ENCODE measurements around the gene UBALD2. TPM values are rescaled to one million over a fixed set of nuclear protein-coding genes. Genes with fewer than 3 reads are reported as not detected.

Gene UBALD2
- polyA plus RNA-seq, 1 of the 3 experiments (the other 2 are of a cell fraction), result 27.0 TPM

DNA sequence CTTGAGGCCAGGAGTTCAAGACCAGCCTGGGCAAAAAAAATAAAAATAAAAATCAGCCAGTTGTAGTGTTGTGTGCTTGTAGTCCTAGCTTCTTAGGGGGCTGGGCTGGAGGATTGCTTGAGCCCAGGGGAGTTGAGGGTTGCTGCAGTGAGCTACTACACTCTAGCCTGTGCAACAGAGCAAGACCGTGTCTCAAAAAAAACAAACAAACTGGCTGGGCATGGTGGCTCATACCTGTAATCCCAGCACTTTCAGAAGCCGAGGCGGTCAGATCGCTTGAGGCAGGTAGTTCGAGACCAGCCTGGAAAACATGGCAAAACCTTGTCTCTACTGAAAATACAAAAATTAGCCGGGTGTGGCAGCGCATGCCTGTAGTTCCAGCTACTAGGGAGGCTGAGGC lies 4.9 kb upstream of the UBALD2 start:
- Histone ChIP-seq H3K9me3 (no peaks in the 10 kb centered on the region), H3K9ac (no peak overlapping the region), H3K79me2 (ENCODE audit: insufficient read depth) (no peaks in the 10 kb centered on the region), H4K20me1 (ENCODE audit: insufficient read depth) (no peaks in the 10 kb centered on the region), H3K27me3 (ENCODE audit: insufficient read depth) (no peaks in the 10 kb centered on the region), H3K27ac (ENCODE audit: low read depth in 2 of 2, low read length in 1 of 2) (no peak overlapping the region), H3K9me2 (no peaks in the 10 kb centered on the region), H2AFZ (ENCODE audit: low read depth) (no peak overlapping the region), H3K4me1 (ENCODE audit: control insufficient read depth in 1 of 2, insufficient read depth in 2 of 2, low read depth in 1 of 2, low read length in 1 of 2) (peaks cover 0 to 3% of the 10 kb centered on the region in 2 experiments; a peak in 3 of 4 replicates), H3K4me3 (ENCODE audit: low read depth in 2 of 2, low read length in 1 of 2) (no peak overlapping the region), H3F3A (replicated peaks; ENCODE audit: insufficient read depth) (peaks cover 18% of the 10 kb centered on the region), H3K4me2 (no peak overlapping the region), H3K36me3 (replicated peaks in 1 of 2; ENCODE audit: control insufficient read depth in 1 of 2, insufficient read depth in 2 of 2, low read length in 1 of 2) (no peaks in the 10 kb centered on the region)
- TF ChIP-seq, protein P1, sequence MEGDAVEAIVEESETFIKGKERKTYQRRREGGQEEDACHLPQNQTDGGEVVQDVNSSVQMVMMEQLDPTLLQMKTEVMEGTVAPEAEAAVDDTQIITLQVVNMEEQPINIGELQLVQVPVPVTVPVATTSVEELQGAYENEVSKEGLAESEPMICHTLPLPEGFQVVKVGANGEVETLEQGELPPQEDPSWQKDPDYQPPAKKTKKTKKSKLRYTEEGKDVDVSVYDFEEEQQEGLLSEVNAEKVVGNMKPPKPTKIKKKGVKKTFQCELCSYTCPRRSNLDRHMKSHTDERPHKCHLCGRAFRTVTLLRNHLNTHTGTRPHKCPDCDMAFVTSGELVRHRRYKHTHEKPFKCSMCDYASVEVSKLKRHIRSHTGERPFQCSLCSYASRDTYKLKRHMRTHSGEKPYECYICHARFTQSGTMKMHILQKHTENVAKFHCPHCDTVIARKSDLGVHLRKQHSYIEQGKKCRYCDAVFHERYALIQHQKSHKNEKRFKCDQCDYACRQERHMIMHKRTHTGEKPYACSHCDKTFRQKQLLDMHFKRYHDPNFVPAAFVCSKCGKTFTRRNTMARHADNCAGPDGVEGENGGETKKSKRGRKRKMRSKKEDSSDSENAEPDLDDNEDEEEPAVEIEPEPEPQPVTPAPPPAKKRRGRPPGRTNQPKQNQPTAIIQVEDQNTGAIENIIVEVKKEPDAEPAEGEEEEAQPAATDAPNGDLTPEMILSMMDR (IDR thresholded peaks at IDR 0.05), result no peak
- TF ChIP-seq RXRA (IDR thresholded peaks at IDR 0.05; ENCODE audit: borderline replicate concordance, low read depth), result no peak
- no peak for TF ChIP-seq SIN3A (IDR thresholded peaks at IDR 0.05; ENCODE audit: borderline replicate concordance, low read depth, low read length)
- TF ChIP-seq, protein P2, sequence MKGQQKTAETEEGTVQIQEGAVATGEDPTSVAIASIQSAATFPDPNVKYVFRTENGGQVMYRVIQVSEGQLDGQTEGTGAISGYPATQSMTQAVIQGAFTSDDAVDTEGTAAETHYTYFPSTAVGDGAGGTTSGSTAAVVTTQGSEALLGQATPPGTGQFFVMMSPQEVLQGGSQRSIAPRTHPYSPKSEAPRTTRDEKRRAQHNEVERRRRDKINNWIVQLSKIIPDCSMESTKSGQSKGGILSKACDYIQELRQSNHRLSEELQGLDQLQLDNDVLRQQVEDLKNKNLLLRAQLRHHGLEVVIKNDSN (IDR thresholded peaks at IDR 0.05; ENCODE audit: borderline replicate concordance, low read depth), result no peak
- POLR2A ChIA-PET, result no interaction called here
- WGBS (ENCODE audit: low lambda C conversion rate), result 95% methylated on average over 7 of the region's 7 CpGs
- CTCF ChIA-PET, result interaction anchor here (2.5 to 8.1 kb wide), 3 partner anchors 19 to 138 kb away, joined by 7 to 86 read pairs (median 7); no protein-coding TSS in a partner anchor
- no peak for DNase-seq

DNA sequence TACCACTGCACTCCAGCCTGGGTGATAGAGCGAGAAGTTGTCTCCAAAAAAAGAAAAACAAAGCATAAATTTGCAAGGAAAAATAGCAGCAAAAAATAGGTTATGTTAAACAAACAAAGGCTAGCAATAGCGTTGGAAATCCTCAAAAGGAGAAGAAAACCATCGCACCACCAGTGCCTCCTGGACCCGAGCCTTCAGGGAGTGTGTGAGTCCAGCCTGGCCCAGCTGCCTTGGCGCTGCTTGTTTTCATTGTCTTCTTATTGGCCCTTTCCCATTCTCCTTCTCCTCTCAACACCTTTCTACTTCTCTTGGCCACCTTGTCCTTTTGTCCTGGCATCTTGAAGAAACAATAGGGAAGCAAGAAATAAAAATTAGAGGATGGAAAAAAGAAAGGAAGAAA lies 4.5 kb upstream of the UBALD2 start:
- Histone ChIP-seq H3K9ac (no peak overlapping the region), H3K4me1 (ENCODE audit: control insufficient read depth in 1 of 2, insufficient read depth in 2 of 2, low read depth in 1 of 2, low read length in 1 of 2) (peaks cover 0 to 3% of the 10 kb centered on the region in 2 experiments; a peak in 3 of 4 replicates), H3K9me3 (no peaks in the 10 kb centered on the region), H3K27ac (ENCODE audit: low read depth in 2 of 2, low read length in 1 of 2) (no peak overlapping the region), H3K4me2 (no peak overlapping the region), H3F3A (replicated peaks; ENCODE audit: insufficient read depth) (peaks cover 18% of the 10 kb centered on the region), H3K36me3 (replicated peaks in 1 of 2; ENCODE audit: control insufficient read depth in 1 of 2, insufficient read depth in 2 of 2, low read length in 1 of 2) (no peaks in the 10 kb centered on the region), H3K27me3 (ENCODE audit: insufficient read depth) (no peaks in the 10 kb centered on the region), H3K9me2 (no peaks in the 10 kb centered on the region), H4K20me1 (ENCODE audit: insufficient read depth) (no peaks in the 10 kb centered on the region), H3K4me3 (ENCODE audit: low read depth in 2 of 2, low read length in 1 of 2) (no peak overlapping the region), H3K79me2 (ENCODE audit: insufficient read depth) (peaks cover 2% of the 10 kb centered on the region), H2AFZ (ENCODE audit: low read depth) (0 out of 2 replicates have a peak overlapping the region, but pooled peaks have one; percentile 12)
- no peak for DNase-seq
- ChIA-PET CTCF (interaction anchor here (0.8 to 8.1 kb wide), 4 partner anchors 15 to 138 kb away, joined by 3 to 86 read pairs (median 7); no protein-coding TSS in a partner anchor), POLR2A (no interaction called here)
- WGBS (ENCODE audit: low lambda C conversion rate), result 79% methylated on average over 5 of the region's 5 CpGs
- no peak for TF ChIP-seq ELF1 (IDR thresholded peaks at IDR 0.05)
- TF ChIP-seq, protein P3, sequence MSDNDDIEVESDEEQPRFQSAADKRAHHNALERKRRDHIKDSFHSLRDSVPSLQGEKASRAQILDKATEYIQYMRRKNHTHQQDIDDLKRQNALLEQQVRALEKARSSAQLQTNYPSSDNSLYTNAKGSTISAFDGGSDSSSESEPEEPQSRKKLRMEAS (IDR thresholded peaks at IDR 0.05; ENCODE audit: low read depth), result no peak
- TF ChIP-seq, protein P2 (IDR thresholded peaks at IDR 0.05; ENCODE audit: borderline replicate concordance, low read depth), result no peak
- TF ChIP-seq FOXJ3 (CRISPR knock-in tag; IDR thresholded peaks at IDR 0.05), result no peak
- TF ChIP-seq RCOR1 (IDR thresholded peaks at IDR 0.05; ENCODE audit: low read length), result no peak
- no peak for TF ChIP-seq NFIC (IDR thresholded peaks at IDR 0.05; ENCODE audit: borderline replicate concordance)
- no peak for TF ChIP-seq RFX5 (IDR thresholded peaks at IDR 0.05; ENCODE audit: low read length)
- no peak for TF ChIP-seq RAD21 (IDR thresholded peaks at IDR 0.05; ENCODE audit: low read length)
- TF ChIP-seq, protein P4, sequence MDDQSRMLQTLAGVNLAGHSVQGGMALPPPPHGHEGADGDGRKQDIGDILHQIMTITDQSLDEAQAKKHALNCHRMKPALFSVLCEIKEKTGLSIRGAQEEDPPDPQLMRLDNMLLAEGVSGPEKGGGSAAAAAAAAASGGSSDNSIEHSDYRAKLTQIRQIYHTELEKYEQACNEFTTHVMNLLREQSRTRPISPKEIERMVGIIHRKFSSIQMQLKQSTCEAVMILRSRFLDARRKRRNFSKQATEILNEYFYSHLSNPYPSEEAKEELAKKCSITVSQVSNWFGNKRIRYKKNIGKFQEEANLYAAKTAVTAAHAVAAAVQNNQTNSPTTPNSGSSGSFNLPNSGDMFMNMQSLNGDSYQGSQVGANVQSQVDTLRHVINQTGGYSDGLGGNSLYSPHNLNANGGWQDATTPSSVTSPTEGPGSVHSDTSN (IDR thresholded peaks at IDR 0.05), result no peak
- TF ChIP-seq, protein P5, sequence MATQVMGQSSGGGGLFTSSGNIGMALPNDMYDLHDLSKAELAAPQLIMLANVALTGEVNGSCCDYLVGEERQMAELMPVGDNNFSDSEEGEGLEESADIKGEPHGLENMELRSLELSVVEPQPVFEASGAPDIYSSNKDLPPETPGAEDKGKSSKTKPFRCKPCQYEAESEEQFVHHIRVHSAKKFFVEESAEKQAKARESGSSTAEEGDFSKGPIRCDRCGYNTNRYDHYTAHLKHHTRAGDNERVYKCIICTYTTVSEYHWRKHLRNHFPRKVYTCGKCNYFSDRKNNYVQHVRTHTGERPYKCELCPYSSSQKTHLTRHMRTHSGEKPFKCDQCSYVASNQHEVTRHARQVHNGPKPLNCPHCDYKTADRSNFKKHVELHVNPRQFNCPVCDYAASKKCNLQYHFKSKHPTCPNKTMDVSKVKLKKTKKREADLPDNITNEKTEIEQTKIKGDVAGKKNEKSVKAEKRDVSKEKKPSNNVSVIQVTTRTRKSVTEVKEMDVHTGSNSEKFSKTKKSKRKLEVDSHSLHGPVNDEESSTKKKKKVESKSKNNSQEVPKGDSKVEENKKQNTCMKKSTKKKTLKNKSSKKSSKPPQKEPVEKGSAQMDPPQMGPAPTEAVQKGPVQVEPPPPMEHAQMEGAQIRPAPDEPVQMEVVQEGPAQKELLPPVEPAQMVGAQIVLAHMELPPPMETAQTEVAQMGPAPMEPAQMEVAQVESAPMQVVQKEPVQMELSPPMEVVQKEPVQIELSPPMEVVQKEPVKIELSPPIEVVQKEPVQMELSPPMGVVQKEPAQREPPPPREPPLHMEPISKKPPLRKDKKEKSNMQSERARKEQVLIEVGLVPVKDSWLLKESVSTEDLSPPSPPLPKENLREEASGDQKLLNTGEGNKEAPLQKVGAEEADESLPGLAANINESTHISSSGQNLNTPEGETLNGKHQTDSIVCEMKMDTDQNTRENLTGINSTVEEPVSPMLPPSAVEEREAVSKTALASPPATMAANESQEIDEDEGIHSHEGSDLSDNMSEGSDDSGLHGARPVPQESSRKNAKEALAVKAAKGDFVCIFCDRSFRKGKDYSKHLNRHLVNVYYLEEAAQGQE (IDR thresholded peaks at IDR 0.05; ENCODE audit: low read depth, low read length), result no peak
- no peak for TF ChIP-seq JUND (IDR thresholded peaks at IDR 0.05)
- no peak for TF ChIP-seq GABPA (IDR thresholded peaks at IDR 0.05; ENCODE audit: low read depth)
- TF ChIP-seq FOXM1 (IDR thresholded peaks at IDR 0.05; ENCODE audit: low read depth), result no peak
